Keratinocyte (primary cell): Measurements from ENCODE around the gene RAPGEF4. TPM values are rescaled to one million over a fixed set of nuclear protein-coding genes. Genes with fewer than 3 reads are reported as not detected.
A peak's percentile ranks its signal among the peaks of the same experiment; 100 is the strongest.

Experiments
- DNase-seq: peaks from one replicate; pipeline ENCODE4 v3.0.0-alpha.2; 2011; ENCODE audit warnings: low read depth, missing footprints, low spot score
- FAIRE-seq: peaks from 2 replicates; lab custom pipeline; 2011; peaks lifted over from hg19 to GRCh38; lab: Jason Lieb, UNC
- H2AFZ ChIP-seq: 2 replicates; pipeline ENCODE4 v1.6.0; 2012; ENCODE audit warnings: low read length, control low read depth, inconsistent platforms; ENCODE audit not compliant: control insufficient read depth
- H3K27ac ChIP-seq: 2 replicates; pipeline ENCODE4 v1.5.1; 2011; ENCODE audit warnings: low read length; ENCODE audit not compliant: control insufficient read depth, insufficient read depth
- H3K27me3 ChIP-seq: 3 replicates; pipeline ENCODE4 v1.6.0; 2011; ENCODE audit warnings: low read length; ENCODE audit not compliant: control insufficient read depth, insufficient read depth; ENCODE audit errors: extremely low read depth
- H3K36me3 ChIP-seq, 2 experiments: 2 replicates in 1 of 2; 3 replicates in 1 of 2; pipeline ENCODE4 v1.5.1; 2011; ENCODE audit warnings: low read length in 2 of 2, mild to moderate bottlenecking in 1 of 2; ENCODE audit not compliant: control insufficient read depth in 2 of 2, insufficient read depth in 2 of 2; ENCODE audit errors: extremely low read depth in 1 of 2
- H3K4me1 ChIP-seq: 3 replicates; pipeline ENCODE4 v1.5.1; 2011; ENCODE audit warnings: low read length; ENCODE audit not compliant: control insufficient read depth, insufficient read depth; ENCODE audit errors: extremely low read depth
- H3K4me2 ChIP-seq: 3 replicates; pipeline ENCODE4 v1.6.0; 2011; ENCODE audit warnings: low read depth, low read length; ENCODE audit not compliant: control insufficient read depth, insufficient read depth; ENCODE audit errors: extremely low read depth
- H3K4me3 ChIP-seq, 3 experiments: fragments of 200-600 bp in 1 of 3; sonication (generic) in 1 of 3; 2 replicates in 2 of 3; 3 replicates in 1 of 3; pipeline ENCODE4 v1.5.1; 2011 to 2016; ENCODE audit warnings: low read length in 3 of 3, mild to moderate bottlenecking in 3 of 3, control low read depth in 2 of 3, inconsistent platforms in 1 of 3, low read depth in 1 of 3, mixed read lengths in 1 of 3, mixed run types in 1 of 3, moderate library complexity in 1 of 3; ENCODE audit not compliant: control insufficient read depth in 2 of 3, insufficient read depth in 2 of 3; ENCODE audit errors: extremely low read depth in 1 of 3
- H3K79me2 ChIP-seq: 2 replicates; pipeline ENCODE4 v1.6.0; 2012; ENCODE audit warnings: low read length; ENCODE audit not compliant: control insufficient read depth, insufficient read depth
- H3K9ac ChIP-seq: 3 replicates; pipeline ENCODE4 v1.6.0; 2011; ENCODE audit warnings: low read length; ENCODE audit not compliant: control insufficient read depth, insufficient read depth; ENCODE audit errors: extremely low read depth
- H3K9me1 ChIP-seq: 3 replicates; pipeline ENCODE4 v1.6.0; 2011; ENCODE audit warnings: low read length; ENCODE audit not compliant: control insufficient read depth, insufficient read depth; ENCODE audit errors: extremely low read depth
- H3K9me3 ChIP-seq: 2 replicates; pipeline ENCODE4 v1.5.1; 2012; ENCODE audit warnings: low read depth, low read length; ENCODE audit not compliant: control insufficient read depth
- H4K20me1 ChIP-seq: 3 replicates; pipeline ENCODE4 v1.6.0; 2011; ENCODE audit warnings: low read length; ENCODE audit not compliant: control insufficient read depth, insufficient read depth; ENCODE audit errors: extremely low read depth
- CTCF ChIP-seq, 3 experiments: IDR thresholded peaks in 1 of 3; conservative IDR thresholded peaks in 1 of 3; optimal IDR thresholded peaks in 1 of 3; 2 replicates in 2 of 3; 3 replicates in 1 of 3; pipeline versions ENCODE3 to v1.5.1; 2011; ENCODE audit warnings: low read length in 3 of 3, mild to moderate bottlenecking in 3 of 3, moderate library complexity in 2 of 3, control low read depth in 1 of 3, inconsistent platforms in 1 of 3; ENCODE audit not compliant: insufficient read depth in 2 of 3; ENCODE audit errors: extremely low read depth in 1 of 3
- EZH2 ChIP-seq: IDR thresholded peaks from one replicate; pipeline ENCODE4 v1.6.1; 2012; ENCODE audit warnings: inconsistent platforms, mild to moderate bottlenecking, low read length, moderate library complexity
- dilution Hi-C: fragments of 300-500 bp; cut with MboI; formaldehyde crosslinking; loops from one replicate; pipeline ENCODE4 v1.7.0; 2020; ENCODE audit warnings: low sequenced_read_pairs; ENCODE audit not compliant: extremely low pct_ligation_motif_present
- polyA plus RNA-seq, 5 experiments: library from polyadenylated mRNA; depleted of rRNA in 3 of 5; stranded (reverse) in 3 of 5; stranded (forward) in 1 of 5; unstranded in 1 of 5; fragments of >200 nt; gene quantifications; 1 replicate in 1 of 5; 2 replicates in 3 of 5; 3 replicates in 1 of 5; pipeline versions ENCODE4 v1.2.1 to v1.2.3, GENCODE V29; 2011 to 2012; ENCODE audit warnings: missing spikeins in 2 of 5, low read depth in 1 of 5, low replicate concordance in 1 of 5

RAPGEF4 gene
- polyA plus RNA-seq, 1 donor (not counting 4 experiments of a cell fraction or from before 2014, with no cell fraction given): 1.6 TPM

DNA sequence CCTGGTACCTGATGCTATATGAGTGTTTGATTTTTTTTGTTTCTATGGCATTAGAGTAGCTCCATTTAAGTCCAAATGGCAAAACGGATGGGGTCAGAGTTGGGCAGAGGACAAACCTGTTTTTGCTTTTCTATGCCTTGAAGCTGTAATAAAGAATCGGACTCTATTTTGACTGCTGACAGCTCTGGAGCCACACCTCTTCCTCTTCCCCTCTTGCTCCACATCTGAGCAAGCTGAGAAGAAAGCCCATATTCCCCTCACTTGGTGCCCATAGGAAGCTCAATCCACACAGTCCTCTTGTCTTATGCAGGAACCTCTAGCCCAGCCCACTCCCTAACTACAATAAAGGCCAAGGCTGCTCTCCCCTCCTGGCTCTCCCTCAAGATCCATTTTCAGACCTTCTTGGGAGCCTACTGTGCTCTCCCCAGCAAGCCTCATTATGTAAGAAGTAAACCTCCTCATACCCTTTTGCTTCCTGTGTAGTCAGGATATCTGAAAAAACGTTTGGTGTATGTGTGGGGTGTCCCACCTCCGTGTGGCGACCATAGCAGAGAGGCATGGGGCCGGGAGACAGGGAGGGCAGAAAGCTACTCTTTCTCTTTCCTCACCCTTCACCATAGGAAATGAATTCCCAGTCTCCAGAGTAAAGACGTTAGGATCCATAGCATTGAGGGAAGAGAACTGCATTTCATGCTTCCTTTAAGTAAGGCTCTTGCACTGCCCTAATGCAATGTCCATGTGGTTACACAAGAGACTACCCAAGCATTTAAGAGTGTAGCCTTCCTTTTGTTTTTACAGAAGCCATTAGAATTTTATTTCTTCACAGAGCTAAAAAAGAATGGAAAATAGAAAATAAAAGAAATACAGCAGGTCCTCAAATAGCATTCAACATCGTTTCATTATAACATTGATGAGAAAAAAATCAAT is 41.9 kb upstream of the RAPGEF4 start:
- Histone ChIP-seq H3K27ac (peak overlapping the region; percentile 74), H3K9me1 (no peaks in the 10 kb centered on the region), H3K79me2 (no peaks in the 10 kb centered on the region), H4K20me1 (no peaks in the 10 kb centered on the region), H3K4me3 (no peak overlapping the region), H3K4me1 (peaks cover 36% of the 10 kb centered on the region), H3K27me3 (no peaks in the 10 kb centered on the region), H3K4me2 (peak overlapping the region; percentile 80), H3K9ac (peak overlapping the region; percentile 39), H2AFZ (peak overlapping the region; percentile 57), H3K9me3 (no peaks in the 10 kb centered on the region), H3K36me3 (no peaks in the 10 kb centered on the region)
- dilution Hi-C loops: no loop called here
- TF ChIP-seq CTCF (optimal IDR thresholded peaks at IDR 0.05 in 1 of 3, IDR thresholded peaks at IDR 0.05 in 1 of 3, conservative IDR thresholded peaks at IDR 0.05 in 1 of 3; ENCODE audit: extremely low read depth in 1 of 3, insufficient read depth in 2 of 3, low read length in 3 of 3) (no peak), EZH2 (no peak)
- DNase-seq: no peak
- peak; percentile 23 for FAIRE-seq

GRCh38 chr2:172697296-172697695 is 38.3 kb upstream of the RAPGEF4 start:
- Histone ChIP-seq H2AFZ (no peak overlapping the region), H3K9me1 (no peaks in the 10 kb centered on the region), H3K36me3 (no peaks in the 10 kb centered on the region), H3K9me3 (no peaks in the 10 kb centered on the region), H3K27ac (no peak overlapping the region), H4K20me1 (no peaks in the 10 kb centered on the region), H3K79me2 (no peaks in the 10 kb centered on the region), H3K4me3 (no peak overlapping the region), H3K4me1 (peaks cover 52% of the 10 kb centered on the region), H3K9ac (no peak overlapping the region), H3K27me3 (no peaks in the 10 kb centered on the region), H3K4me2 (no peak overlapping the region)
- dilution Hi-C loops: no loop called here
- TF ChIP-seq EZH2 (no peak), CTCF (optimal IDR thresholded peaks at IDR 0.05 in 1 of 3, IDR thresholded peaks at IDR 0.05 in 1 of 3, conservative IDR thresholded peaks at IDR 0.05 in 1 of 3; ENCODE audit: extremely low read depth in 1 of 3, insufficient read depth in 2 of 3, low read length in 3 of 3) (no peak)
- FAIRE-seq: no peak
- DNase-seq: no peak
